HCT116 (cell line): Measurements from ENCODE around the gene RIPK3. TPM values are rescaled to one million over a fixed set of nuclear protein-coding genes. Genes with fewer than 3 reads are reported as not detected.

Experiments used
- ATAC-seq: fragments of 200-7000 bp; cut with Tn5 transposase; 2 replicates; pipeline ENCODE4 v1.9.1; 2020; ENCODE audit warnings: mild to moderate bottlenecking, moderate library complexity
- BruUV-seq: library from RNA; stranded (reverse); fragments of 400-500 nt; replicated peaks from 2 replicates; lab custom pipeline; 2021; lab: Mats Ljungman, UMichigan
- CTCF ChIA-PET: fragments of 300-600 bp; sonication (Branson Sonifier 250); formaldehyde crosslinking; loops from one replicate; lab custom pipeline; 2021; ENCODE audit warnings: antibody characterized with exemption; lab: Charles Lee
- POLR2A ChIA-PET: fragments of 300-600, 350-600 bp; sonication (Branson Sonifier 250); formaldehyde crosslinking; loops from one replicate; lab custom pipeline; 2021; ENCODE audit warnings: antibody characterized with exemption; lab: Charles Lee
- RAD21 ChIA-PET, 2 experiments: fragments of 300-600 bp; sonication (Branson Sonifier 250); formaldehyde crosslinking; loops; one replicate each; lab custom pipeline; 2023; ENCODE audit warnings: low total read pairs in 2 of 2; ENCODE audit not compliant: uncharacterized antibody in 2 of 2, unreplicated experiment in 2 of 2, low non-redundant PET in 1 of 2; lab: Charles Lee
- DNase-seq: peaks from one replicate; pipeline ENCODE4 v3.0.0-alpha.2; 2010; ENCODE audit warnings: low read depth, low spot score
- H2AFZ ChIP-seq: fragments of 200-600 bp; shearing (Covaris generic), sonication (generic); 2 replicates; pipeline ENCODE4 v1.6.1; 2017; ENCODE audit warnings: low read depth, mixed run types, mixed read lengths, antibody characterized with exemption, low read length; ENCODE audit not compliant: poor library complexity, severe bottlenecking
- H3K27ac ChIP-seq: 2 replicates; pipeline ENCODE4 v1.5.1; 2012; ENCODE audit warnings: low read depth, low read length
- H3K27me3 ChIP-seq: fragments of 200-600 bp; sonication (generic); 2 replicates; pipeline ENCODE4 v1.6.1; 2016; ENCODE audit warnings: mixed run types, low read length, mixed read lengths; ENCODE audit not compliant: insufficient read depth
- H3K36me3 ChIP-seq, 2 experiments: fragments of 200-500 bp in 1 of 2; fragments of 200-600 bp in 1 of 2; sonication (Bioruptor generic) in 1 of 2; sonication (generic) in 1 of 2; 2 replicates each; pipeline versions ENCODE4 v1.5.1 to v1.6.1; 2014 to 2016; ENCODE audit warnings: low read length in 2 of 2, inconsistent platforms in 1 of 2, mixed read lengths in 1 of 2, mixed run types in 1 of 2; ENCODE audit not compliant: insufficient read depth in 2 of 2, control insufficient read depth in 1 of 2
- H3K4me1 ChIP-seq, 2 experiments: fragments of 200-600 bp in 1 of 2; sonication (generic) in 1 of 2; 2 replicates each; pipeline versions ENCODE4 v1.5.1 to v1.6.1; 2012 to 2017; ENCODE audit warnings: low read length in 2 of 2, inconsistent platforms in 1 of 2, mild to moderate bottlenecking in 1 of 2, mixed read lengths in 1 of 2, mixed run types in 1 of 2, moderate library complexity in 1 of 2; ENCODE audit not compliant: insufficient read depth in 2 of 2, control insufficient read depth in 1 of 2
- H3K4me2 ChIP-seq: fragments of 200-600 bp; sonication (generic); 2 replicates; pipeline ENCODE4 v1.6.1; 2017; ENCODE audit warnings: mixed run types, low read length, mixed read lengths
- H3K4me3 ChIP-seq, 2 experiments: fragments of 200-600 bp in 1 of 2; sonication (generic) in 1 of 2; replicated peaks in 1 of 2; 2 replicates each; pipeline ENCODE4 v1.5.1; 2011 to 2016; ENCODE audit warnings: low read length in 2 of 2, control low read depth in 1 of 2, low read depth in 1 of 2, mild to moderate bottlenecking in 1 of 2, mixed read lengths in 1 of 2, mixed run types in 1 of 2
- H3K79me2 ChIP-seq: fragments of 200-600 bp; sonication (generic); 2 replicates; pipeline ENCODE4 v1.6.1; 2017; ENCODE audit warnings: mild to moderate bottlenecking, mixed run types, low read length, moderate library complexity, mixed read lengths; ENCODE audit not compliant: insufficient read depth
- H3K9ac ChIP-seq: fragments of 200-600 bp; sonication (generic); 2 replicates; pipeline ENCODE4 v1.6.1; 2016; ENCODE audit warnings: low read length, mixed read lengths
- H3K9me2 ChIP-seq: fragments of 200-600 bp; sonication (generic), shearing (Covaris generic); 2 replicates; pipeline ENCODE4 v1.6.1; 2017; ENCODE audit warnings: mixed run types, mild to moderate bottlenecking, moderate library complexity; ENCODE audit not compliant: insufficient read depth
- H3K9me3 ChIP-seq, 2 experiments: fragments of 200-500 bp in 1 of 2; fragments of 200-600 bp in 1 of 2; sonication (Bioruptor generic) in 1 of 2; sonication (generic) in 1 of 2; 2 replicates each; pipeline ENCODE4 v1.6.1; 2014 to 2017; ENCODE audit warnings: low read length in 2 of 2, mixed read lengths in 2 of 2, inconsistent platforms in 1 of 2, low read depth in 1 of 2, mild to moderate bottlenecking in 1 of 2, mixed run types in 1 of 2, moderate library complexity in 1 of 2; ENCODE audit not compliant: control insufficient read depth in 1 of 2, insufficient read depth in 1 of 2
- H4K20me1 ChIP-seq: fragments of 200-600 bp; sonication (generic), shearing (Covaris generic); 2 replicates; pipeline ENCODE4 v1.6.1; 2017; ENCODE audit warnings: mixed run types, mild to moderate bottlenecking, moderate library complexity; ENCODE audit not compliant: insufficient read depth
- CTCF ChIP-seq, 3 experiments: fragments of 200-600 bp in 1 of 3; sonication (generic) in 1 of 3; IDR thresholded peaks in 2 of 3; conservative IDR thresholded peaks in 1 of 3; 2 replicates each; pipeline ENCODE4 v1.5.1; 2012 to 2017; ENCODE audit warnings: low read depth in 2 of 3, low read length in 2 of 3, antibody characterized with exemption in 1 of 3, borderline replicate concordance in 1 of 3, control low read depth in 1 of 3, mild to moderate bottlenecking in 1 of 3, mixed read lengths in 1 of 3, mixed run types in 1 of 3, moderate library complexity in 1 of 3; ENCODE audit not compliant: insufficient read depth in 1 of 3
- EGR1 ChIP-seq: IDR thresholded peaks from 2 replicates; pipeline ENCODE4 v1.6.1; 2012; ENCODE audit warnings: low read depth
- ELF1 ChIP-seq: IDR thresholded peaks from 2 replicates; pipeline ENCODE4 v1.6.1; 2012; ENCODE audit warnings: low read depth, borderline replicate concordance
- EZH2phosphoT487 ChIP-seq: fragments of 200-600 bp; IDR thresholded peaks from 2 replicates; pipeline ENCODE4 v1.6.1; 2018; ENCODE audit warnings: antibody characterized with exemption, borderline replicate concordance
- FOSL1 ChIP-seq: IDR thresholded peaks from 2 replicates; pipeline ENCODE4 v1.6.1; 2012; ENCODE audit warnings: low read depth
- POLR2AphosphoS5 ChIP-seq: IDR thresholded peaks from 2 replicates; pipeline ENCODE4 v1.6.1; 2011; ENCODE audit warnings: mild to moderate bottlenecking, low read depth, low read length, moderate library complexity
- REST ChIP-seq: IDR thresholded peaks from 2 replicates; pipeline ENCODE4 v1.6.1; 2012; ENCODE audit warnings: low read depth
- SIN3A ChIP-seq: IDR thresholded peaks from 2 replicates; pipeline ENCODE4 v1.6.1; 2012; ENCODE audit warnings: low read depth
- SP1 ChIP-seq: IDR thresholded peaks from 2 replicates; pipeline ENCODE4 v1.6.1; 2012; ENCODE audit warnings: low read depth
- SRF ChIP-seq: IDR thresholded peaks from 2 replicates; pipeline ENCODE4 v1.6.1; 2012; ENCODE audit warnings: low read depth
- TCF7L2 ChIP-seq: IDR thresholded peaks from 2 replicates; pipeline ENCODE4 v1.7.0; 2011; ENCODE audit warnings: borderline replicate concordance, inconsistent platforms; ENCODE audit not compliant: insufficient read depth, insufficient read length; ENCODE audit errors: extremely low read depth
- YY1 ChIP-seq: IDR thresholded peaks from 2 replicates; pipeline ENCODE4 v1.6.1; 2011; ENCODE audit warnings: low read length, low read depth, moderate library complexity, mild to moderate bottlenecking; ENCODE audit not compliant: insufficient replicate concordance; ENCODE audit errors: extremely low read depth
- ZBTB33 ChIP-seq: IDR thresholded peaks from 2 replicates; pipeline ENCODE4 v1.6.1; 2011; ENCODE audit warnings: mild to moderate bottlenecking, low read length, moderate library complexity; ENCODE audit not compliant: insufficient replicate concordance; ENCODE audit errors: extremely low read depth
- intact Hi-C: fragments of 100-400 bp; cut with micrococcal nuclease; formaldehyde crosslinking; loops from 2 replicates; pipeline ENCODE4 v1.10.0; 2022
- total RNA-seq: library from RNA; stranded (reverse); gene quantifications from one replicate; pipeline ENCODE4 v1.2.1, GENCODE V29; 2021; ENCODE audit not compliant: unreplicated experiment
- TF ChIP-seq, protein P1 (sequence below): IDR thresholded peaks from 2 replicates; pipeline ENCODE4 v1.6.1; 2012
- TF ChIP-seq, protein P2 (sequence below): IDR thresholded peaks from 2 replicates; pipeline ENCODE4 v1.6.1; 2012

RIPK3 gene
- total RNA-seq, 1 experiment from 2014 or later, result not detected

DNA sequence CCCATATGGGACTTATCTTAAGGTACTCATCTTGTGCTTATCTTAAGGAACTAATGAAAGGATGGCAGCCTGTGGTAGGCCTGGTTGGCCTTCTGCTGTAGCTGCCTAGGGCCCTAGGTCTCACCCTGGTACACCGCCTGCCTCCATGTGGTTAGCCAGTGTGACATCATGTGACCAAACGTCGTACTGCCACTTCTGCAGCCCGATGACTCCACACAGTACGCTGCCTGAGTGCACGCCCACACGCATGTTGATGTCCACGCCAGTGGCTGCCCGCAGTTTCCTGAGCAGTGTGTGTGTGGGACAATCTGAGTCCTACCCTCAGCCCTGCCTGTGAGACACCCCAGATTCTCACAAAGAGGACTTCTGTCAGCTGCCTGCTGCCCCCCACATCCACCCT is 10.1 kb downstream of the RIPK3 start:
- ATAC-seq, result no peak
- Histone ChIP-seq H3K9ac (no peak overlapping the region), H3K4me1 (peaks cover 4 to 12% of the 10 kb centered on the region in 2 experiments), H3K36me3 (no peaks in the 10 kb centered on the region), H3K79me2 (no peaks in the 10 kb centered on the region), H3K9me3 (no peaks in the 10 kb centered on the region), H3K4me3 (no peak overlapping the region), H3K27me3 (no peaks in the 10 kb centered on the region), H4K20me1 (no peaks in the 10 kb centered on the region), H3K4me2 (no peak overlapping the region)
- intact Hi-C loops, result no loop called here
- CTCF ChIA-PET, result interaction anchor here (1.4 to 2.9 kb wide), 2 partner anchors 102 to 107 kb away, joined by 9 to 17 read pairs; no protein-coding TSS in a partner anchor
- BruUV-seq, result no TSS peak
- TF ChIP-seq CTCF (IDR thresholded peaks at IDR 0.05 in 2 of 3, conservative IDR thresholded peaks at IDR 0.05 in 1 of 3; ENCODE audit: borderline replicate concordance in 1 of 3, insufficient read depth in 1 of 3, low read depth in 2 of 3, low read length in 2 of 3) (no peak), SIN3A (no peak), ELF1 (no peak), SP1 (no peak), EGR1 (no peak), ZBTB33 (no peak), POLR2AphosphoS5 (no peak), YY1 (no peak), FOSL1 (no peak), SRF (no peak), REST (no peak), EZH2phosphoT487 (no peak), TCF7L2 (no peak)
- TF ChIP-seq, protein P1, sequence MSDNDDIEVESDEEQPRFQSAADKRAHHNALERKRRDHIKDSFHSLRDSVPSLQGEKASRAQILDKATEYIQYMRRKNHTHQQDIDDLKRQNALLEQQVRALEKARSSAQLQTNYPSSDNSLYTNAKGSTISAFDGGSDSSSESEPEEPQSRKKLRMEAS, result no peak
- TF ChIP-seq, protein P2, sequence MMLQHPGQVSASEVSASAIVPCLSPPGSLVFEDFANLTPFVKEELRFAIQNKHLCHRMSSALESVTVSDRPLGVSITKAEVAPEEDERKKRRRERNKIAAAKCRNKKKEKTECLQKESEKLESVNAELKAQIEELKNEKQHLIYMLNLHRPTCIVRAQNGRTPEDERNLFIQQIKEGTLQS, result no peak
- TF ChIP-seq, all 23 proteins: peak for 0
- H2AFZ ChIP-seq, result no peak overlapping the region
- no peak overlapping the region for H3K27ac ChIP-seq
- RAD21 ChIA-PET, result interaction anchor here in 1 of 2 experiments (0.8 kb wide), 1 partner anchor 102 kb away, joined by 3 read pairs; no protein-coding TSS in a partner anchor
- POLR2A ChIA-PET, result interaction anchor here (1.1 kb wide), 1 partner anchor 102 kb away, joined by 4 read pairs; no protein-coding TSS in a partner anchor
- H3K9me2 ChIP-seq, result no peaks in the 10 kb centered on the region
- DNase-seq, result no peak
